Endothelial cell (in vitro differentiated cells): ENCODE measurements around the gene PSME4. TPM values are rescaled to one million over a fixed set of nuclear protein-coding genes. Genes with fewer than 3 reads are reported as not detected.
"Not testable (repeated sequence)": the region's sequence is repeated elsewhere in the genome, so short reads cannot be mapped to it uniquely, and the experiment has no call there.

Experiments used
- DNase-seq: peaks from one replicate; pipeline ENCODE4 v3.0.0; 2021; ENCODE audit warnings: low spot score
- H3K27ac Mint-ChIP-seq: one replicate; pipeline ENCODE4 v1.8.0; 2021; ENCODE audit warnings: mixed read lengths, inconsistent platforms; ENCODE audit not compliant: unreplicated experiment
- H3K27me3 Mint-ChIP-seq: one replicate; pipeline ENCODE4 v1.8.0; 2021; ENCODE audit warnings: mild to moderate bottlenecking, moderate library complexity, mixed read lengths, inconsistent platforms; ENCODE audit not compliant: unreplicated experiment
- H3K36me3 Mint-ChIP-seq: one replicate; pipeline ENCODE4 v1.8.0; 2021; ENCODE audit warnings: mild to moderate bottlenecking, low read depth, mixed read lengths, inconsistent platforms; ENCODE audit not compliant: unreplicated experiment
- H3K4me1 Mint-ChIP-seq: one replicate; pipeline ENCODE4 v1.8.0; 2021; ENCODE audit warnings: mild to moderate bottlenecking, mixed read lengths, inconsistent platforms; ENCODE audit not compliant: unreplicated experiment
- H3K4me3 Mint-ChIP-seq: one replicate; pipeline ENCODE4 v1.8.0; 2021; ENCODE audit warnings: mild to moderate bottlenecking, mixed read lengths, inconsistent platforms; ENCODE audit not compliant: unreplicated experiment
- H3K9me3 Mint-ChIP-seq: one replicate; pipeline ENCODE4 v1.8.0; 2021; ENCODE audit warnings: mixed read lengths, inconsistent platforms; ENCODE audit not compliant: unreplicated experiment
- total RNA-seq: library from RNA; stranded (reverse); fragmentation: NEBNext Ultra II Directional; extraction: Animal tissue kit (Norgen Biotek cat#: 25700); gene quantifications from one replicate; pipeline ENCODE4 v1.2.1, GENCODE V29; 2021; ENCODE audit not compliant: unreplicated experiment
- TF ChIP-seq, protein P1 (sequence below): fragments of 200-600 bp; sonication (generic); IDR thresholded peaks from one replicate; pipeline ENCODE4 v1.5.0; 2021; ENCODE audit warnings: antibody characterized with exemption; ENCODE audit not compliant: unreplicated experiment

Gene PSME4
- total RNA-seq, 1 donor from 2014 or later = 106 TPM

DNA sequence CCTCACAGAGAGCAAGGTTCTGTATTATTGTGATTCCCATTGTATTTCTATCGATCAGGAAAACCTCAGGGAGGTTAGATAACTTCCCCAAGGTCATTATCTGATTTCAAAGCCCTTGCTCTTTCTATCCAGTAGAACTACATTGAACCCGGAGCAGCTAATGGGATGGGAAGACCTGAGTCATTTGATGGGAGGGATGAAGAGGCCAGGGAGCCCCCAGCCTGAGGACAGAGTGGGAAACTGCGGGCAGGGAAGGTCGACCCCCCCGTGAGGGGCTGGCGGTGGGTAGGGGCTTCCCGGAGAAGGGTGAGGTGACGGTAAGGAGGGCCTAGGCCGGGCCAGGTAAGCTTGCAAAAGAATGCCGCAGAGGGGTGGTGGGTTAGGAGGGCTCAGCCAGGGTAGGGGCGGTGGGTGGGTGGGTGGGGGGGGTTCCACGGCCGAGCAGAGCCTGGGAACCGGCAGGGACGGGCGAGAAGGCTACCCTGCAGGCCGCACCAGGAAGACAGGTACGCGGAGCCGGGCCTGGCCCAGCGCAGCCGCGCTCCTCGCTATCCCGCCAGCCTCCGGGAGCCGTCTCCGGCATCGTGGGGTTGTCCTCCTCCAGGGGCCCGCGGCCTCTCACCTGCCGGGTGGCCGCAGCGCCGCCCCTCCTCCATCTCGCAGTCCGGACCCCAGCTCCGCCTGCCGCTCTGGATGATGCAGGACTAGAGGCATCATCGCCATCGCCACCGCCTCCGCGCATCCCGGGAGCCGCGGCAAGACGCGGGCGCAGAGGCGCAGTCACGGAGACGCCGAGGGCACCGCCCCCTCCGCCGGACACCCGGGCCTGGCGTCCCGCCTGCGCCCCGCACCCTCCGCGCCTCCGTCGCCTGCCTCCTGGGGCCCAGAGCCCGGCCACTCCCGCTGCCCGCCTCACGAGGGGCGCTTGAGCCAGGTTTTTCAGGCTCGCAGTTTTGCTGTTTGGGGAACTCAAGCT, 111.3 kb downstream of the PSME4 start, which contains the start of gene GPR75:
Gene GPR75 (minus strand): TSS at position 762 of the 976 bp plus-strand sequence. CDS start 5,211 bp downstream, outside the sequence.
- Mint-ChIP-seq H3K9me3 (no peaks in the 10 kb centered on the region), H3K4me3 (no peak within 1 kb of the TSS), H3K27me3 (peaks cover 6% of the 10 kb centered on the region), H3K27ac (peak within 1 kb of the TSS; percentile 39), H3K4me1 (peaks cover 28% of the 10 kb centered on the region), H3K36me3 (peaks cover 29% of the 10 kb centered on the region)
- DNase-seq = peak; percentile 28
- TF ChIP-seq, protein P1, sequence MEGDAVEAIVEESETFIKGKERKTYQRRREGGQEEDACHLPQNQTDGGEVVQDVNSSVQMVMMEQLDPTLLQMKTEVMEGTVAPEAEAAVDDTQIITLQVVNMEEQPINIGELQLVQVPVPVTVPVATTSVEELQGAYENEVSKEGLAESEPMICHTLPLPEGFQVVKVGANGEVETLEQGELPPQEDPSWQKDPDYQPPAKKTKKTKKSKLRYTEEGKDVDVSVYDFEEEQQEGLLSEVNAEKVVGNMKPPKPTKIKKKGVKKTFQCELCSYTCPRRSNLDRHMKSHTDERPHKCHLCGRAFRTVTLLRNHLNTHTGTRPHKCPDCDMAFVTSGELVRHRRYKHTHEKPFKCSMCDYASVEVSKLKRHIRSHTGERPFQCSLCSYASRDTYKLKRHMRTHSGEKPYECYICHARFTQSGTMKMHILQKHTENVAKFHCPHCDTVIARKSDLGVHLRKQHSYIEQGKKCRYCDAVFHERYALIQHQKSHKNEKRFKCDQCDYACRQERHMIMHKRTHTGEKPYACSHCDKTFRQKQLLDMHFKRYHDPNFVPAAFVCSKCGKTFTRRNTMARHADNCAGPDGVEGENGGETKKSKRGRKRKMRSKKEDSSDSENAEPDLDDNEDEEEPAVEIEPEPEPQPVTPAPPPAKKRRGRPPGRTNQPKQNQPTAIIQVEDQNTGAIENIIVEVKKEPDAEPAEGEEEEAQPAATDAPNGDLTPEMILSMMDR = no peak

DNA sequence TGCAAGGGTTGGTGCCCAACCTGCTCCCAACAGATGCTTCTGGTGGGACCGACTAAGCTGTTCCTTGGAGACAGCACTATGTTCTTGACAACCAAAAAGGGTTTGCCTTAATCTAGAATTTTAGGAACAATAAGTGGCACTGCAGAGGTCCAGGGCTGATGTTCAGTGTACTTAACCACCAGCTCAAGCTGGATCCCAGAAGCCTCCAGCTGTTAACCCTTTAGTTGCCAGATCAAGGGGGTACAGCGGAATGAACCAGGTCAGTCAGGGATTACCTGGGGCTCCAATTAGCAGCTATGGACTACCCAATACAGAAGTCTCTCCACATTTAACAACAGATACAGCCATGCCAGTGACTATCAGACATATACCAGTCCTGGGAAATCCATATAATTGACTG, 114.5 kb downstream of the PSME4 start:
- no peak overlapping the region for H3K27ac Mint-ChIP-seq
- peaks cover 41% of the 10 kb centered on the region for H3K36me3 Mint-ChIP-seq
- peaks cover 28% of the 10 kb centered on the region for H3K4me1 Mint-ChIP-seq
- no peak overlapping the region for H3K4me3 Mint-ChIP-seq
- H3K27me3 Mint-ChIP-seq = peaks cover 6% of the 10 kb centered on the region
- TF ChIP-seq, protein P1 = no peak
- H3K9me3 Mint-ChIP-seq = no peaks in the 10 kb centered on the region
- DNase-seq = no peak

DNA sequence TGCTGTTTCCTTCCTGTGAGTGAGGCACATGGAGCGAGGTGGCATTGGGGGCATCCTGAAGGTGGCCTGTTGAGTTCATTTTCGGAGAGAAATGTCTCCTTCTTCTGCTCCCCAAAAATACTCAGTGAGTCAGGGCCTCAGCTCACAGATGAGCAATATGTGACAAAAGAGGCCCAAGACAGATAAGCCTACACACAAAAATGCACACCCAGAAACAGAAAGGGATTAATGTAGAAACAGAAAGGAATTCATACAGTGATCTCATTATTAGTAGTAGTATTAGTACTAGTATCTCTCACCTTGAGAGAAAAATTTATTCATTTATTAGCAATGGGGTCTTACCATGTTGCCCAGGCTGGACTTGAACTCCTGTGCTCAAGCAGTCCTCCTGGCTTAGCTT, 116.1 kb downstream of the PSME4 start:
- Mint-ChIP-seq H3K4me1 (peaks cover 16% of the 10 kb centered on the region), H3K27me3 (peaks cover 6% of the 10 kb centered on the region), H3K27ac (no peak overlapping the region), H3K9me3 (no peaks in the 10 kb centered on the region), H3K4me3 (no peak overlapping the region), H3K36me3 (peaks cover 41% of the 10 kb centered on the region)
- DNase-seq = no peak
- TF ChIP-seq, protein P1 = no peak

DNA sequence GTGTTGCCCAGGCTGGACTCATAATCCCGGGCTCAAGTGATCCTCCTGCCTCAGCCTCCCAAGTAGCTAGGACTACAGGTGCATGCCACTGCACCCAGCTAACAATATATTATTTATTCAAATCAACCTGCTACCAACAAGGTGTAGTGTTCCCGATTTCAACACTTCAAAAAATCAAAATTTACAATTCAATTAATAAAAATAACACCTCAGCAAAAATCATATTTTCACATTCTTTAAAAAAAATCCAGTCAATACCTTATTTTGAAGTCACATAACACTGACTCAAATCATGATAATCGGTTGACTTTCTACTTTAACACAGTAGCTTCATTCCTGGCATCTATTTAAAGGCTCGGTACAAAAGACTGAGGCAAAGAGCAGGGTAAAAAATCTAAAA, 118.3 kb downstream of the PSME4 start:
- Mint-ChIP-seq H3K36me3 (peaks cover 38% of the 10 kb centered on the region), H3K4me1 (peaks cover 10% of the 10 kb centered on the region), H3K27me3 (peaks cover 2% of the 10 kb centered on the region), H3K27ac (no peak overlapping the region), H3K9me3 (no peaks in the 10 kb centered on the region), H3K4me3 (no peak overlapping the region)
- TF ChIP-seq, protein P1 = no peak
- DNase-seq = no peak

DNA sequence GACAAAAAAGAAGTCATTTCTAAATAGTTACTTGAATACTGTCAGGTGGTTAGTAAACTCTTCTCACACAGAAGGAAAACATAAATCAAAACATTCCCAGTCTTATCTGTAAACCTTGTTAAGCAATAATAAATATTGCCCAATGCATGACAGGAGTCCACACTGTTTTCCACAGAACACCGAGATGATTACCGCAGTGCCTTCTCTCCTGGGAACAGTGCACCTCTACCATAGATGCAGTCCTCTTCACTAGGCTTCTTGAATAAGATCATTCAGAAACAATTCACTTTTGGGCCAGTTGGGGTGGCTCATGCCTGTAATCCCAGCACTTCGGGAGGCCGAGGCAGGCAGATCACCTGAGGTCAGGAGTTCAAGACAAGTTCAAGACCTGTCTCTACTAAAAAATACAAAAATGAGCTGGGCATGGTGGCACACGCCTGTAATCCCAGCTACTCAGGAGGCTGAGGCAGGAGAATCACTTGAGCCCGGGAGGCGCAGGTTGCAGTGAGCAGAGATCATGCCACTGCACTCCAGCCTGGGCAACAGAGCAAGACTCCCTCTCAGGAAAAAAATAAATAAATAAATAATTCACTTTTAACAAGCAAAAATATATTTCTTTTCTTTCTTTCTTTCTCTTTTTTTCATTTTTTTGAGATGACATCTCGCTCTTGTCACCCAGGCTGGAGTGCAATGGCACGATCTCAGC, 119.6 kb downstream of the PSME4 start:
- H3K27me3 Mint-ChIP-seq, H3K4me1 Mint-ChIP-seq, H3K4me3 Mint-ChIP-seq, H3K27ac Mint-ChIP-seq, H3K9me3 Mint-ChIP-seq, DNase-seq: not testable (repeated sequence)
- H3K36me3 Mint-ChIP-seq = peaks cover 43% of the 10 kb centered on the region
